Measurements from ENCODE around the gene ATOSB. TPM values are rescaled to one million over a fixed set of nuclear protein-coding genes. Genes with fewer than 3 reads are reported as not detected.

Gene ATOSB
- total RNA-seq, 4 donors from 2014 or later, result 16.0 to 21.9 (median 21.4) TPM

DNA sequence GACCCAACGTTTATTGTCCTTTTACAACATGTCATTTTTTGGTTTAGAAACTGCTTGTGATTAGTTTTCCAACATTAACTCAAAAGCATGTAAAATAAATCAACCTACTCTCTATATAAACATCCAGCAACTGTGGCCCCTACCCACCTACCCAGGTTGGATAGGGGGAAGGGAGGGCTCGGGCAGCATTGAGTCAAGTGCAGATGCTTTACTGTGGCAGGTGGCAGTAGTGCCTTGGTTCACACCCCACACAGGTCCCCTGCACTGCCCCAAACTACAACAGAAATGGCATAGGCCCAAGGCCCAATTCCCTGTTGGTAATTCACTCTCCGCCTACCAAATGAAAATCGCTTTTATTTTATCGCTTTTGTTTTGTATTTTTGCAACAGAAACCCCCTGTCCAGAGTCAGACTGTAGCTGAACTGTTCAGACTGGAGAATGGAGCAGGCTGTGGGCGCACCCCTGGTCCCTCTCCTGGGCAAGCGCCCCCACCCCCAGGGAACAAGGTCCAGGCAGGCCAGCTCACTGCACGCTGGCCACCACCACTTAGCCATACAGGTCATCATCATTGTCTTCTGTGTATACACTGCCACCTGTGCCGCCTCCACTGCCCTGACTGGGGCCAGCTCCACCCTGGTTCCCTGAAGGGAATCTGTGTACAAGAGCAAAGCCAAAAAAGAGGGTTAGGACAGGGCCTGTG is 58.9 kb downstream of the ATOSB start:
- 89% methylated on average over 9 of the region's 9 CpGs for WGBS
- Histone ChIP-seq H3K4me1 (no peaks in the 10 kb centered on the region), H3K4me3 (no peak overlapping the region), H3K27me3 (no peaks in the 10 kb centered on the region), H3K36me3 (peaks cover 83% of the 10 kb centered on the region), H3K27ac (no peak overlapping the region), H3K9me3 (no peaks in the 10 kb centered on the region)
- TF ChIP-seq CTCF (IDR thresholded peaks at IDR 0.05), result no peak
- TF ChIP-seq POLR2AphosphoS5 (IDR thresholded peaks at IDR 0.05), result no peak
- TF ChIP-seq POLR2A (IDR thresholded peaks at IDR 0.05), result no peak
- no peak for TF ChIP-seq EP300 (IDR thresholded peaks at IDR 0.05)
- DNase-seq (ENCODE audit: low spot score in 2 of 2), result no peak

DNA sequence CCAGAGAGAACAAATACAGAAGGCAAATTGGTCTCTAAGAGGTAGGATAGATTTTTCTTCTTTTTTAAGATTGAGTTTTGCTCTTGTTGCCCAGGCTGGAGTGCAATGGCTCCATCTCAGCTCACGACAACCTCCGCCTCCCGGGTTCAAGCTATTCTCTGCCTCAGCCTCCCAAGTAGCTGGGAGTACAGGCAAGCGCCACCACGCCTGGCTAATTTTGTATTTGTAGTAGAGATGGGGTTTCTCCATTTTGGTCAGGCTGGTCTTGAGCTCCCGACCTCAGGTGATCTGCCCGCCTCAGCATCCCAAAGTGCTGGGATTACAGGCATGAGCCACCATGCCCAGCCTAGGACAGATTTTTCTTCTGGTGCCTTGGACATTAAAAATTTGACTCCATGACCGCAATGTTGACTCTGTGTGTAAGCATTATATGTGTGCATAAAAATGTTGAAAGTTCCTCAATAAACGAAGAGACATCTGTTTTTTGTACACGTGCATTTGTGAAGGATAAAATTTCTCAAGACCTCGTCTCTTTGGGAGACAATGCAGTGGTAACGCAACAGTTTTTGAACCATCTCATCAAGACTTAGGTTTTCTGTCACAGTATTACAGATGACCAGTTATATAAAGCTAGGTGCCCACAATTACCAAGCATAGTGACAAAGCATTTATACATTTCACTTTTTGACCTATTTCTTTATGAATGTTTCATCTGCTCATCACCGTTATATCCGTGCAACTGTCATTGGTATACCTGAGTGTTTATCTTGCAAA is 60.6 kb downstream of the ATOSB start:
- Histone ChIP-seq H3K4me3 (no peak overlapping the region), H3K27me3 (no peaks in the 10 kb centered on the region), H3K9me3 (no peaks in the 10 kb centered on the region), H3K27ac (no peak overlapping the region), H3K4me1 (no peaks in the 10 kb centered on the region), H3K36me3 (peaks cover 73% of the 10 kb centered on the region)
- DNase-seq (ENCODE audit: low spot score in 2 of 2), result no peak
- no peak for TF ChIP-seq POLR2AphosphoS5 (IDR thresholded peaks at IDR 0.05)
- no peak for TF ChIP-seq EP300 (IDR thresholded peaks at IDR 0.05)
- TF ChIP-seq POLR2A (IDR thresholded peaks at IDR 0.05), result no peak
- TF ChIP-seq CTCF (IDR thresholded peaks at IDR 0.05), result no peak
- WGBS, result 96% methylated on average over 14 of the region's 14 CpGs

GRCh38 chr9:35054185-35054835 is 61.4 kb downstream of the ATOSB start:
- no peak for TF ChIP-seq CTCF (IDR thresholded peaks at IDR 0.05)
- TF ChIP-seq EP300 (IDR thresholded peaks at IDR 0.05), result no peak
- TF ChIP-seq POLR2AphosphoS5 (IDR thresholded peaks at IDR 0.05), result no peak
- TF ChIP-seq POLR2A (IDR thresholded peaks at IDR 0.05), result no peak
- no peaks in the 10 kb centered on the region for H3K27me3 ChIP-seq
- H3K36me3 ChIP-seq, result peaks cover 72% of the 10 kb centered on the region
- H3K4me3 ChIP-seq, result no peak overlapping the region
- no peaks in the 10 kb centered on the region for H3K4me1 ChIP-seq
- H3K27ac ChIP-seq, result no peak overlapping the region
- no peaks in the 10 kb centered on the region for H3K9me3 ChIP-seq
- WGBS, result 61% methylated on average over 5 of the region's 5 CpGs
- DNase-seq (ENCODE audit: low spot score in 2 of 2), result no peak

Other genes with a start within 250 kb of the ATOSB start
- gene PHF24, start 157.6 kb downstream of the ATOSB start, total RNA-seq, result 1 to 10 TPM in 2 of 4 donors, under 1 TPM in 2; 0.26 to 4.2 (median 1.2) TPM
- gene DNAJB5, start 126.1 kb downstream of the ATOSB start, total RNA-seq, result 1 to 10 TPM in 3 of 4 donors, under 1 TPM in 1; 0.98 to 4.7 (median 1.6) TPM
- gene VCP, start 43.2 kb downstream of the ATOSB start, total RNA-seq, result 100 to 1,000 TPM; 128 to 187 (median 159) TPM
- 10 to 100 TPM; 24.2 to 39.7 (median 28.3) TPM for gene FANCG, start 35.9 kb downstream of the ATOSB start, total RNA-seq
- 10 to 100 TPM; 14.5 to 26.3 (median 23.1) TPM for gene PIGO, start 19.3 kb downstream of the ATOSB start, total RNA-seq
- gene STOML2, start 12.7 kb downstream of the ATOSB start, total RNA-seq, result 10 to 100 TPM; 48.8 to 99.2 (median 91.1) TPM
- 10 to 100 TPM; 27.8 to 43.2 (median 30.6) TPM for gene UNC13B, start 46.1 kb upstream of the ATOSB start, total RNA-seq